SW 1271 (cell line): ENCODE results near the gene ACMSD.

ENCODE experiments used
- DNase-seq, 2 experiments: peaks; one replicate each; lab custom pipeline; 2025; lab: John Stamatoyannopoulos, UW

ACMSD gene

GRCh38 chr2:134949981-134950708 is 111.7 kb downstream of the ACMSD start:
- DNase-seq: no peak

- DNase-seq: no peak
These were observed 112.5 kb downstream of the ACMSD start for GRCh38 chr2:134950886-134951285.
